Breast epithelium (tissue), 4 donors: ENCODE measurements around the gene DCDC2C. TPM values are rescaled to one million over a fixed set of nuclear protein-coding genes. Genes with fewer than 3 reads are reported as not detected.

Source experiments
- DNase-seq, 2 donors: peaks; one replicate each; pipeline ENCODE4 v3.0.0-alpha.2; 2019; ENCODE audit warnings: low spot score in 2 of 2
- H3K27ac ChIP-seq, 2 donors: fragments of 200-600 bp; sonication (generic) in 1 of 2; one replicate each; pipeline ENCODE4 v1.5.1; 2016 to 2019; ENCODE audit warnings: mild to moderate bottlenecking in 1 of 2
- H3K27me3 ChIP-seq, 2 donors: fragments of 200-600 bp; sonication (generic) in 1 of 2; one replicate each; pipeline versions ENCODE4 v1.5.1 to v1.6.0; 2017 to 2019; ENCODE audit warnings: control low read depth in 1 of 2, mild to moderate bottlenecking in 1 of 2
- H3K36me3 ChIP-seq: fragments of 200-600 bp; one replicate; pipeline ENCODE4 v1.5.1; 2019
- H3K4me1 ChIP-seq, 2 donors: fragments of 200-600 bp; sonication (generic); one replicate each; pipeline ENCODE4 v1.5.1; 2016 to 2019; ENCODE audit warnings: control low read depth in 1 of 2
- H3K4me3 ChIP-seq, 3 donors: fragments of 200-600 bp; sonication (generic); 1 replicate in 2 of 3; 2 replicates in 1 of 3; pipeline ENCODE4 v1.5.1; 2016 to 2019; ENCODE audit warnings: mild to moderate bottlenecking in 3 of 3, moderate library complexity in 2 of 3
- H3K9me3 ChIP-seq, 2 donors: fragments of 200-600 bp; sonication (generic) in 1 of 2; one replicate each; pipeline ENCODE4 v1.5.1; 2016 to 2019; ENCODE audit warnings: control low read depth in 1 of 2
- CTCF ChIP-seq, 3 donors: fragments of 450-650 bp; IDR thresholded peaks; one replicate each; pipeline ENCODE4 v1.5.1; 2016 to 2017; ENCODE audit warnings: antibody characterized with exemption in 3 of 3, mild to moderate bottlenecking in 3 of 3, moderate library complexity in 3 of 3
- POLR2A ChIP-seq: fragments of 450-650 bp; IDR thresholded peaks from one replicate; pipeline ENCODE4 v1.6.1; 2016; ENCODE audit warnings: antibody characterized with exemption, mild to moderate bottlenecking, moderate library complexity
- POLR2AphosphoS5 ChIP-seq, 3 donors: sonication (generic); formaldehyde crosslinking; IDR thresholded peaks; one replicate each; pipeline ENCODE4 v1.6.1; 2017; ENCODE audit warnings: antibody characterized with exemption in 3 of 3
- intact Hi-C: fragments of 100-400 bp; cut with DNase I; formaldehyde crosslinking; loops from one replicate; pipeline ENCODE4 v1.15.1; 2023; ENCODE audit warnings: low total_unique reads
- total RNA-seq, 3 donors: library from RNA; depleted of rRNA; stranded (reverse); fragments of >200 nt; gene quantifications; one replicate each; pipeline ENCODE4 v1.1.0, GENCODE V29; 2016

DCDC2C gene
- total RNA-seq, 3 donors from 2014 or later = 0.33 to 0.59 (median 0.48) TPM

GRCh38 chr2:3837086-3837485 lies 133.7 kb downstream of the DCDC2C start:
- DNase-seq = no peak
- Histone ChIP-seq H3K4me3 (no peak overlapping the region), H3K27me3 (no peaks in the 10 kb centered on the region), H3K27ac (no peak overlapping the region), H3K9me3 (peaks cover 0 to 8% of the 10 kb centered on the region in 2 donors), H3K4me1 (no peaks in the 10 kb centered on the region), H3K36me3 (no peaks in the 10 kb centered on the region)
- intact Hi-C loops = loop anchor here (10.0 kb wide), 1 partner anchor 1648 kb away; no protein-coding TSS in a partner anchor
- no peak for TF ChIP-seq POLR2A
- TF ChIP-seq POLR2AphosphoS5 (IDR thresholded peaks at IDR 0.05) = no peak
- no peak for TF ChIP-seq CTCF (IDR thresholded peaks at IDR 0.05)

GRCh38 chr2:3838348-3838747 lies 135.0 kb downstream of the DCDC2C start:
- intact Hi-C loops = loop anchor here (10.0 kb wide), 1 partner anchor 1646 kb away; no protein-coding TSS in a partner anchor
- H3K4me1 ChIP-seq = no peaks in the 10 kb centered on the region
- H3K27ac ChIP-seq = no peak overlapping the region
- no peaks in the 10 kb centered on the region for H3K27me3 ChIP-seq
- no peaks in the 10 kb centered on the region for H3K36me3 ChIP-seq
- H3K4me3 ChIP-seq = no peak overlapping the region
- no peak for TF ChIP-seq CTCF (IDR thresholded peaks at IDR 0.05)
- no peak for TF ChIP-seq POLR2A
- no peak for DNase-seq
- H3K9me3 ChIP-seq = no peaks in the 10 kb centered on the region

- Histone ChIP-seq H3K27me3 (no peaks in the 10 kb centered on the region), H3K9me3 (no peaks in the 10 kb centered on the region), H3K36me3 (no peaks in the 10 kb centered on the region), H3K27ac (no peak overlapping the region), H3K4me3 (no peak overlapping the region), H3K4me1 (no peaks in the 10 kb centered on the region)
- TF ChIP-seq CTCF (IDR thresholded peaks at IDR 0.05) (no peak), POLR2A (no peak), POLR2AphosphoS5 (IDR thresholded peaks at IDR 0.05) (no peak)
- intact Hi-C loops = loop anchor here (10.0 kb wide), 1 partner anchor 1645 kb away; no protein-coding TSS in a partner anchor
- no peak for DNase-seq
Observed at GRCh38 chr2:3839476-3839875, 136.1 kb downstream of the DCDC2C start.

- no peak overlapping the region for H3K27ac ChIP-seq
- H3K36me3 ChIP-seq = no peaks in the 10 kb centered on the region
Observed at GRCh38 chr2:3840611-3841155, 137.3 kb downstream of the DCDC2C start.

More at GRCh38 chr2:3840611-3841155, 137.3 kb downstream of the DCDC2C start:
- no peak for TF ChIP-seq CTCF (IDR thresholded peaks at IDR 0.05)
- no peak for TF ChIP-seq POLR2A
- TF ChIP-seq POLR2AphosphoS5 (IDR thresholded peaks at IDR 0.05) = no peak
- DNase-seq = no peak
- intact Hi-C loops = no loop called here
- H3K4me3 ChIP-seq = no peak overlapping the region
- H3K4me1 ChIP-seq = no peaks in the 10 kb centered on the region
- H3K9me3 ChIP-seq = no peaks in the 10 kb centered on the region
- H3K27me3 ChIP-seq = no peaks in the 10 kb centered on the region
